Measurements from ENCODE around the gene TMPRSS13. TPM values are rescaled to one million over a fixed set of nuclear protein-coding genes. Genes with fewer than 3 reads are reported as not detected.

Gene TMPRSS13
- total RNA-seq, 1 experiment from 2014 or later, result 0.50 TPM

- Mint-ChIP-seq H3K9me3 (no peaks in the 10 kb centered on the region), H3K27ac (no peak overlapping the region), H3K4me3 (no peak overlapping the region), H3K4me1 (peaks cover 25% of the 10 kb centered on the region in 2 experiments), H3K27me3 (ENCODE audit: low read depth) (peaks cover 23% of the 10 kb centered on the region), H3K36me3 (ENCODE audit: insufficient read depth in 1 of 3, low read depth in 3 of 3) (no peaks in the 10 kb centered on the region)
- Histone ChIP-seq H2AFZ (ENCODE audit: low read length) (no peak overlapping the region), H2BK12ac (ENCODE audit: insufficient read length, low read depth, low read length) (no peak overlapping the region), H2BK120ac (ENCODE audit: low read depth, low read length, poor library complexity, severe bottlenecking) (no peak overlapping the region), H3K9me3 (ENCODE audit: control insufficient read depth, low read depth, low read length) (no peaks in the 10 kb centered on the region), H4K91ac (ENCODE audit: insufficient read length, low read depth, low read length) (no peak overlapping the region), H3K79me2 (ENCODE audit: insufficient read depth, low read length) (no peaks in the 10 kb centered on the region), H2AK5ac (ENCODE audit: insufficient read length, low read length) (no peak overlapping the region), H3K56ac (ENCODE audit: insufficient read length, low read depth, low read length) (no peak overlapping the region), H3K23me2 (ENCODE audit: insufficient read length, low read depth, low read length, poor library complexity, severe bottlenecking) (no peaks in the 10 kb centered on the region), H3T11ph (ENCODE audit: low read length) (no peak overlapping the region), H3K4me1 (ENCODE audit: insufficient read depth, low read length) (peaks cover 2% of the 10 kb centered on the region; the same call in 1 of the 2 replicates), H3K4me2 (ENCODE audit: insufficient read depth, insufficient read length, low read length) (no peak overlapping the region), H3K9ac (ENCODE audit: extremely low read depth, insufficient read length, low read length) (no peak overlapping the region), H4K5ac (ENCODE audit: insufficient read length, low read depth, low read length) (no peak overlapping the region), H3K18ac (ENCODE audit: insufficient read length, low read depth, low read length) (no peak overlapping the region), H3K23ac (ENCODE audit: insufficient read length, low read depth, low read length) (no peak overlapping the region), H4K20me1 (ENCODE audit: control insufficient read depth, insufficient read depth, insufficient read length) (no peaks in the 10 kb centered on the region), H3K14ac (ENCODE audit: insufficient read depth, low read length) (no peak overlapping the region), H3K4ac (ENCODE audit: low read depth, low read length) (no peak overlapping the region), H3K27ac (ENCODE audit: insufficient read length, low read depth, low read length) (no peak overlapping the region), H4K8ac (replicated peaks; ENCODE audit: insufficient read length, low read depth, low read length) (no peak overlapping the region), H3K79me1 (ENCODE audit: insufficient read depth, low read depth, low read length, poor library complexity, severe bottlenecking) (no peaks in the 10 kb centered on the region), H2BK20ac (ENCODE audit: low read depth, low read length, poor library complexity, severe bottlenecking) (no peak overlapping the region), H2BK5ac (ENCODE audit: insufficient read length, low read length) (no peak overlapping the region), H3K27me3 (ENCODE audit: insufficient read depth, low read length) (no peaks in the 10 kb centered on the region), H2BK15ac (ENCODE audit: low read depth, low read length) (no peak overlapping the region)
- WGBS (ENCODE audit: extremely low coverage, insufficient read length, low lambda C conversion rate), result no CpG with 5 or more reads among the region's 7 CpGs
- DNase-seq, result no peak
- no peak for TF ChIP-seq CTCF (conservative IDR thresholded peaks at IDR 0.05)
These were observed 44.2 kb downstream of the TMPRSS13 start for GRCh38 chr11:117884994-117885393.
